ENCODE data around the gene EPO. TPM values are rescaled to one million over a fixed set of nuclear protein-coding genes. Genes with fewer than 3 reads are reported as not detected.

EPO gene
- total and polyA plus RNA-seq, 2 donors (not counting 1 experiment from before 2014, with no cell fraction given), result 0.10 TPM; not detected in 1

DNA sequence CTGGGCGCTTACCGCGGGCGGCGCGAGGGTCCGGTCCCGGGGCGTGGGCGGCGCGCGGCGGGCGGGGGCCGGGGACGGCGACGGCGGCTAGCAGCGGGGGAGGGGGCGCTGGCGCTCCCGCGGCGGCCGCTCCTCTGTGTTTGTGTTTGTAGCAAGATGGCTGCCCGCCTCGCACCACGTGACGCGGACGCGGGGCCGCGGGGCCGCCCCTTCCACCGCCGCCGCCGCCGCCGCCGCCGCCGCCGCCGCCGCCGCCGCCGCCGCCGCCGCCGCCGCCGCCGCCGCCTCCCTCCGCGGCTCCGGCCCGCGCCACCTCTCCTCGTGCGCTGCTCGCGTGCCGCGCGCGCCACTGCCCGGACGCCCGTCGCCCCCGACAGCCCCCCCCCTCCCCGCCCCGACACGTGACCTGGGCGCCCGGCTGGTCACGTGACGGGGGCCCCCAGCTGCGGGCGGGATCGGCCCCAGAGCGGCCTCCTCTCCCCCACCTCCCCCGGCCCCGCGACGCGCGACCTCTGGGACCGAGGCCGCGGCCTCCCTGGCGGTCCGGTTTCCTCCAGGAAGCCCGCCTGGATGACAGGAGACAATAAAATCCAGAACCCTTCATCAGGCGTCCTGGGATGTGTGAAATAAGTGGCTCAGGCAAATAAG, 26.0 kb upstream of the EPO start, which contains the start of gene GIGYF1:
Gene GIGYF1, minus strand, starts transcription at position 153 of the 648 bp plus-strand sequence. CDS start 6,012 bp downstream, outside the sequence.
- Mint-ChIP-seq H3K4me1 (peaks cover 45% of the 10 kb centered on the region), H3K27me3 (no peaks in the 10 kb centered on the region), H3K4me3 (peak within 1 kb of the TSS; percentile 89), H3K9me3 (ENCODE audit: insufficient read depth) (no peaks in the 10 kb centered on the region), H3K27ac (peak within 1 kb of the TSS; percentile 92)
- CTCF ChIA-PET, result interaction anchor here (1.5 to 9.8 kb wide), 5 partner anchors 11 to 158 kb away, joined by 6 to 85 read pairs (median 49); partner anchors contain the start of genes MOSPD3, POP7 and SLC12A9
- H3K4me3 ChIP-seq (ENCODE audit: control extremely low read depth in 1 of 5, extremely low read depth in 1 of 5, insufficient read depth in 1 of 5, low read depth in 2 of 5, low read length in 4 of 5), result peak within 1 kb of the TSS; percentile 53 to 79 (median 68)
- H3K27ac ChIP-seq (ENCODE audit: low read length in 2 of 2), result peak within 1 kb of the TSS; percentile 25 to 66
- peak; percentile 83 for DNase-seq
- H2AFZ ChIP-seq (ENCODE audit: insufficient read depth, low read depth, low read length, poor library complexity, severe bottlenecking), result peak within 1 kb of the TSS; percentile 68
- peaks cover 43% of the 10 kb centered on the region for H3K79me2 ChIP-seq (ENCODE audit: control insufficient read depth, insufficient read depth, low read length)
- intact Hi-C loops (cut with micrococcal nuclease), result loop anchor here (1.0 to 5.0 kb wide), 4 partner anchors 11 to 158 kb away; partner anchors contain the start of genes MOSPD3 and SLC12A9
- no peaks in the 10 kb centered on the region for H3K27me3 ChIP-seq (replicated peaks in 1 of 4; ENCODE audit: control extremely low read depth in 1 of 4, control insufficient read depth in 3 of 4, insufficient read depth in 4 of 4, low read length in 3 of 4)
- under 1% methylated on average over 68 of the region's 102 CpGs for WGBS (ENCODE audit: insufficient coverage)
- POLR2A ChIA-PET, result interaction anchor here (0.6 to 4.8 kb wide), 7 partner anchors 11 to 266 kb away, joined by 3 to 29 read pairs (median 4); partner anchors contain the start of genes FBXO24, LRCH4, POP7 and ZCWPW1
- peaks cover 43% of the 10 kb centered on the region for H4K20me1 ChIP-seq (ENCODE audit: control insufficient read depth, insufficient read depth, low read length, poor library complexity, severe bottlenecking)
- peak within 1 kb of the TSS; percentile 98 for H3K4me2 ChIP-seq (replicated peaks; ENCODE audit: low read depth, low read length, poor library complexity, severe bottlenecking)
- ATAC-seq (ENCODE audit: low read depth), result peak; percentile 65
- peaks cover 50 to 55% of the 10 kb centered on the region in 2 donors for H3K4me1 ChIP-seq (ENCODE audit: control insufficient read depth in 2 of 2, insufficient read depth in 2 of 2, low read length in 2 of 2)
- H3K9me3 ChIP-seq (ENCODE audit: control extremely low read depth in 1 of 3, control insufficient read depth in 2 of 3, insufficient read depth in 1 of 3, low read length in 2 of 3), result no peaks in the 10 kb centered on the region
- peaks cover 0 to 11% of the 10 kb centered on the region in 2 experiments for H3K36me3 ChIP-seq (replicated peaks in 1 of 2; ENCODE audit: control extremely low read depth in 1 of 2, control insufficient read depth in 1 of 2, extremely low read depth in 1 of 2, insufficient read depth in 2 of 2, low read length in 1 of 2)
- TF ChIP-seq, protein P1, sequence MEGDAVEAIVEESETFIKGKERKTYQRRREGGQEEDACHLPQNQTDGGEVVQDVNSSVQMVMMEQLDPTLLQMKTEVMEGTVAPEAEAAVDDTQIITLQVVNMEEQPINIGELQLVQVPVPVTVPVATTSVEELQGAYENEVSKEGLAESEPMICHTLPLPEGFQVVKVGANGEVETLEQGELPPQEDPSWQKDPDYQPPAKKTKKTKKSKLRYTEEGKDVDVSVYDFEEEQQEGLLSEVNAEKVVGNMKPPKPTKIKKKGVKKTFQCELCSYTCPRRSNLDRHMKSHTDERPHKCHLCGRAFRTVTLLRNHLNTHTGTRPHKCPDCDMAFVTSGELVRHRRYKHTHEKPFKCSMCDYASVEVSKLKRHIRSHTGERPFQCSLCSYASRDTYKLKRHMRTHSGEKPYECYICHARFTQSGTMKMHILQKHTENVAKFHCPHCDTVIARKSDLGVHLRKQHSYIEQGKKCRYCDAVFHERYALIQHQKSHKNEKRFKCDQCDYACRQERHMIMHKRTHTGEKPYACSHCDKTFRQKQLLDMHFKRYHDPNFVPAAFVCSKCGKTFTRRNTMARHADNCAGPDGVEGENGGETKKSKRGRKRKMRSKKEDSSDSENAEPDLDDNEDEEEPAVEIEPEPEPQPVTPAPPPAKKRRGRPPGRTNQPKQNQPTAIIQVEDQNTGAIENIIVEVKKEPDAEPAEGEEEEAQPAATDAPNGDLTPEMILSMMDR (IDR thresholded peaks at IDR 0.05), result no peak
- TF ChIP-seq EZH2 (IDR thresholded peaks at IDR 0.05; ENCODE audit: borderline replicate concordance, insufficient read depth, low read depth, low read length, poor library complexity, severe bottlenecking), result no peak
- H3K9ac ChIP-seq (ENCODE audit: low read length), result peak within 1 kb of the TSS; percentile 74

DNA sequence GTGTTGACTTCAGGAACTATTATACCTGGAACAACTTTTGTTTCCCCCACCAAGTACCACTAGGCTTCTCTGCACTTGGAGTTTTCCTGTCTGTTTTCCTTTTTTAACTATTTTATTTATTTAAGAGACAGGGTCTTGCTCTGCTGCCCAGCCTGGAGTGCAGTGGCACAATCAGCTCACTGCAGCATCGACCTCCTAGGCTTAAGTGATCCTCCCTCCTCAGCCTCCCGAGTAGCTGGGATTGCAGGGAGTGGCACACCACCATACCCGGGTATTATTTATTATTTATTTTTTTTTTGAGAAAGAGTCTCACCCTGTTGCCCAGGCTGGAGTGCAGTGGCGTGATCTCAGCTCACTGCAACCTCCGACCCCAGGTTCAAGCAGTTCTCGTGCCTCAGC, 24.1 kb upstream of the EPO start:
- H3K4me2 ChIP-seq (replicated peaks; ENCODE audit: low read depth, low read length, poor library complexity, severe bottlenecking), result peak overlapping the region; percentile 80
- POLR2A ChIA-PET, result interaction anchor here (4.8 kb wide), 1 partner anchor 10 kb away, joined by 29 read pairs; the partner anchor contains the start of gene POP7
- Mint-ChIP-seq H3K4me1 (peaks cover 33% of the 10 kb centered on the region), H3K4me3 (peak overlapping the region; percentile 83), H3K27me3 (peaks cover 4% of the 10 kb centered on the region), H3K27ac (peak overlapping the region; percentile 57), H3K9me3 (ENCODE audit: insufficient read depth) (no peaks in the 10 kb centered on the region)
- peaks cover 24% of the 10 kb centered on the region for H4K20me1 ChIP-seq (ENCODE audit: control insufficient read depth, insufficient read depth, low read length, poor library complexity, severe bottlenecking)
- no peak for DNase-seq
- H3K9me3 ChIP-seq (ENCODE audit: control extremely low read depth in 1 of 3, control insufficient read depth in 2 of 3, insufficient read depth in 1 of 3, low read length in 2 of 3), result no peaks in the 10 kb centered on the region
- CTCF ChIA-PET, result interaction anchor here (0.8 to 9.8 kb wide), 5 partner anchors 9 to 175 kb away, joined by 3 to 85 read pairs (median 3); partner anchors contain the start of gene POP7
- peaks cover 24% of the 10 kb centered on the region for H3K79me2 ChIP-seq (ENCODE audit: control insufficient read depth, insufficient read depth, low read length)
- intact Hi-C loops (cut with micrococcal nuclease), result no loop called here
- peaks cover 0 to under 1% of the 10 kb centered on the region in 2 experiments for H3K36me3 ChIP-seq (replicated peaks in 1 of 2; ENCODE audit: control extremely low read depth in 1 of 2, control insufficient read depth in 1 of 2, extremely low read depth in 1 of 2, insufficient read depth in 2 of 2, low read length in 1 of 2)
- H3K27me3 ChIP-seq (replicated peaks in 1 of 4; ENCODE audit: control extremely low read depth in 1 of 4, control insufficient read depth in 3 of 4, insufficient read depth in 4 of 4, low read length in 3 of 4), result no peaks in the 10 kb centered on the region
- peaks cover 36 to 42% of the 10 kb centered on the region in 2 donors for H3K4me1 ChIP-seq (ENCODE audit: control insufficient read depth in 2 of 2, insufficient read depth in 2 of 2, low read length in 2 of 2)
- ATAC-seq (ENCODE audit: low read depth), result no peak
- H2AFZ ChIP-seq (ENCODE audit: insufficient read depth, low read depth, low read length, poor library complexity, severe bottlenecking), result peak overlapping the region; percentile 30
- TF ChIP-seq, protein P1 (IDR thresholded peaks at IDR 0.05), result no peak
- no peak for TF ChIP-seq EZH2 (IDR thresholded peaks at IDR 0.05; ENCODE audit: borderline replicate concordance, insufficient read depth, low read depth, low read length, poor library complexity, severe bottlenecking)
- peak overlapping the region in 1 of 2 donors; percentile 54 for H3K27ac ChIP-seq (ENCODE audit: low read length in 2 of 2)
- H3K9ac ChIP-seq (ENCODE audit: low read length), result no peak overlapping the region
- H3K4me3 ChIP-seq (ENCODE audit: control extremely low read depth in 1 of 5, extremely low read depth in 1 of 5, insufficient read depth in 1 of 5, low read depth in 2 of 5, low read length in 4 of 5), result no peak overlapping the region
- 93% methylated on average over 4 of the region's 6 CpGs for WGBS (ENCODE audit: insufficient coverage)
